A204.1 (cell line): ENCODE data around the gene S100A11.

Experiments
- FAIRE-seq: peaks from 2 replicates; lab custom pipeline; 2012; peaks lifted over from hg19 to GRCh38; lab: Jason Lieb, UNC

Gene S100A11

GRCh38 chr1:152039461-152039860 is 2.7 kb upstream of the S100A11 start:
- FAIRE-seq, result no peak

GRCh38 chr1:152038871-152039270 is 2.1 kb upstream of the S100A11 start:
- FAIRE-seq, result no peak

GRCh38 chr1:152035539-152036266 is 1.1 kb downstream of the S100A11 start:
- FAIRE-seq, result no peak

- no peak for FAIRE-seq
These were observed 1.9 kb downstream of the S100A11 start for GRCh38 chr1:152034654-152035538.

- FAIRE-seq, result no peak
These were observed 2.5 kb downstream of the S100A11 start for GRCh38 chr1:152034324-152034653.

GRCh38 chr1:152029929-152030211 is 6.9 kb downstream of the S100A11 start:
- no peak for FAIRE-seq

GRCh38 chr1:152029144-152029928 is 7.5 kb downstream of the S100A11 start:
- no peak for FAIRE-seq

GRCh38 chr1:152026895-152027294 is 9.9 kb downstream of the S100A11 start:
- no peak for FAIRE-seq

- no peak for FAIRE-seq
These were observed 12.6 kb downstream of the S100A11 start for GRCh38 chr1:152024223-152024622.

- no peak for FAIRE-seq
These were observed 13.6 kb downstream of the S100A11 start for GRCh38 chr1:152023221-152023620.

GRCh38 chr1:152022474-152022873 is 14.3 kb downstream of the S100A11 start:
- no peak for FAIRE-seq

GRCh38 chr1:152021569-152021968 is 15.2 kb downstream of the S100A11 start:
- no peak for FAIRE-seq

- no peak for FAIRE-seq
These were observed 16.0 kb downstream of the S100A11 start for GRCh38 chr1:152020849-152021248.

- FAIRE-seq, result no peak
These were observed 18.3 kb downstream of the S100A11 start for GRCh38 chr1:152018537-152018936.

GRCh38 chr1:152015766-152016165 is 21.0 kb downstream of the S100A11 start:
- no peak for FAIRE-seq

GRCh38 chr1:152014943-152015342 is 21.9 kb downstream of the S100A11 start:
- FAIRE-seq, result no peak

- FAIRE-seq, result no peak
These were observed 23.1 kb downstream of the S100A11 start for GRCh38 chr1:152013664-152014237.

GRCh38 chr1:152009691-152010090 is 27.1 kb downstream of the S100A11 start:
- FAIRE-seq, result no peak

GRCh38 chr1:152007047-152007446 is 29.8 kb downstream of the S100A11 start:
- no peak for FAIRE-seq

- FAIRE-seq, result no peak
These were observed 31.4 kb downstream of the S100A11 start for GRCh38 chr1:152005360-152005912.

- no peak for FAIRE-seq
These were observed 32.9 kb downstream of the S100A11 start for GRCh38 chr1:152003846-152004442.

- FAIRE-seq, result no peak
These were observed 33.8 kb downstream of the S100A11 start for GRCh38 chr1:152002960-152003359.
